ENCODE measurements around the gene MYZAP. TPM values are rescaled to one million over a fixed set of nuclear protein-coding genes. Genes with fewer than 3 reads are reported as not detected.

The MYZAP gene
- total RNA-seq, 1 donor from 2014 or later = 2.6 TPM

Other genes with a start within 250 kb of the MYZAP start
- gene CGNL1, start 215.4 kb upstream of the MYZAP start, total RNA-seq = 11.5 TPM
- 256 TPM for gene POLR2M, start 114.8 kb downstream of the MYZAP start, total RNA-seq

Measured in skeletal muscle tissue (tissue), 1 donor.